BLaER1 treated with 17β-estradiol and CSF1 and Interleukin-3, amounts not matched to agents 10 nM and 100 nM (cell line): ENCODE results near the gene REPIN1.

Experiments
- H3K27ac ChIP-seq, 11 experiments: shearing (Covaris generic); formaldehyde crosslinking; 2 replicates each; pipeline ENCODE4 v1.8.1; 2022
- H3K27me3 ChIP-seq, 11 experiments: shearing (Covaris generic); formaldehyde crosslinking; 2 replicates each; pipeline ENCODE4 v1.8.1; 2022
- H3K36me3 ChIP-seq, 11 experiments: shearing (Covaris generic); formaldehyde crosslinking; 2 replicates each; pipeline ENCODE4 v1.8.1; 2022
- H3K4me1 ChIP-seq, 10 experiments: shearing (Covaris generic); formaldehyde crosslinking; 2 replicates each; pipeline ENCODE4 v1.8.1; 2022
- H3K4me2 ChIP-seq, 11 experiments: shearing (Covaris generic); formaldehyde crosslinking; 2 replicates each; pipeline ENCODE4 v1.8.1; 2022
- H3K4me3 ChIP-seq, 10 experiments: shearing (Covaris generic); formaldehyde crosslinking; 2 replicates each; pipeline ENCODE4 v1.8.1; 2022
- H3K9ac ChIP-seq, 11 experiments: shearing (Covaris generic); formaldehyde crosslinking; 2 replicates each; pipeline ENCODE4 v1.8.1; 2022
- H3K9me3 ChIP-seq, 11 experiments: shearing (Covaris generic); formaldehyde crosslinking; replicated peaks in 1 of 11; 2 replicates each; pipeline ENCODE4 v1.8.1; 2022
- H4K20me1 ChIP-seq, 11 experiments: shearing (Covaris generic); formaldehyde crosslinking; 2 replicates each; pipeline ENCODE4 v1.8.1; 2022
- Cebpa-rat ChIP-seq, 11 experiments: shearing (Covaris generic); IDR thresholded peaks; 2 replicates each; pipeline ENCODE4 v1.8.1; 2022

The REPIN1 gene

GRCh38 chr7:150390205-150390604 lies 21.6 kb downstream of the REPIN1 start:
- no peak overlapping the region for H3K4me2 ChIP-seq
- H3K36me3 ChIP-seq: peaks cover 9 to 52% (median 39%) of the 10 kb centered on the region in 11 experiments; a peak in 20 of 22 replicates
- H3K9me3 ChIP-seq: no peaks in the 10 kb centered on the region
- H4K20me1 ChIP-seq: peaks cover 0 to 4% (median 0%) of the 10 kb centered on the region in 11 experiments; a peak in 4 of 22 replicates
- no peak overlapping the region for H3K27ac ChIP-seq
- no peak overlapping the region for H3K4me3 ChIP-seq
- H3K27me3 ChIP-seq: no peaks in the 10 kb centered on the region
- H3K4me1 ChIP-seq: peaks cover 0 to 5% (median 3%) of the 10 kb centered on the region in 10 experiments; a peak in 10 of 20 replicates
- no peak for TF ChIP-seq Cebpa-rat (IDR thresholded peaks at IDR 0.05)
- H3K9ac ChIP-seq: no peak overlapping the region

- no peaks in the 10 kb centered on the region for H3K27me3 ChIP-seq
- peaks cover 0 to 15% (median 0%) of the 10 kb centered on the region in 11 experiments; a peak in 4 of 22 replicates for H4K20me1 ChIP-seq
- no peak for TF ChIP-seq Cebpa-rat (IDR thresholded peaks at IDR 0.05)
- H3K9ac ChIP-seq: no peak overlapping the region
- no peaks in the 10 kb centered on the region for H3K9me3 ChIP-seq
- peaks cover 28 to 60% (median 55%) of the 10 kb centered on the region in 11 experiments for H3K36me3 ChIP-seq
- H3K4me2 ChIP-seq: no peak overlapping the region
- H3K27ac ChIP-seq: no peak overlapping the region
- H3K4me3 ChIP-seq: no peak overlapping the region
- peaks cover 0 to 4% (median 0%) of the 10 kb centered on the region in 10 experiments; a peak in 4 of 20 replicates for H3K4me1 ChIP-seq
Observed at GRCh38 chr7:150393325-150393724, 24.7 kb downstream of the REPIN1 start.

- H3K27me3 ChIP-seq: no peaks in the 10 kb centered on the region
- H3K4me2 ChIP-seq: no peak overlapping the region
- H3K27ac ChIP-seq: no peak overlapping the region
- no peaks in the 10 kb centered on the region for H3K9me3 ChIP-seq
- no peak for TF ChIP-seq Cebpa-rat (IDR thresholded peaks at IDR 0.05)
- H4K20me1 ChIP-seq: peaks cover 0 to 16% (median 0%) of the 10 kb centered on the region in 11 experiments; a peak in 4 of 22 replicates
- H3K9ac ChIP-seq: peak overlapping the region in 1 of 11 experiments; percentile 24; a peak in 1 of 22 replicates
- H3K36me3 ChIP-seq: peaks cover 21 to 46% (median 37%) of the 10 kb centered on the region in 11 experiments
- H3K4me3 ChIP-seq: no peak overlapping the region
- peaks cover 5 to 14% (median 8%) of the 10 kb centered on the region in 10 experiments; a peak in 18 of 20 replicates for H3K4me1 ChIP-seq
Observed at GRCh38 chr7:150396426-150396825, 27.8 kb downstream of the REPIN1 start.

- Histone ChIP-seq H3K9me3 (no peaks in the 10 kb centered on the region), H3K9ac (no peak overlapping the region), H3K27ac (no peak overlapping the region), H3K36me3 (peaks cover 21 to 46% (median 37%) of the 10 kb centered on the region in 11 experiments), H3K4me1 (peaks cover 8 to 18% (median 12%) of the 10 kb centered on the region in 10 experiments; a peak in 18 of 20 replicates), H3K4me3 (no peak overlapping the region), H4K20me1 (peaks cover 0 to 16% (median 0%) of the 10 kb centered on the region in 11 experiments; a peak in 4 of 22 replicates), H3K4me2 (no peak overlapping the region), H3K27me3 (no peaks in the 10 kb centered on the region)
- TF ChIP-seq Cebpa-rat (IDR thresholded peaks at IDR 0.05): no peak
Observed at GRCh38 chr7:150396851-150397260, 28.2 kb downstream of the REPIN1 start.

GRCh38 chr7:150397346-150398107 lies 28.9 kb downstream of the REPIN1 start:
- H3K36me3 ChIP-seq: peaks cover 21 to 46% (median 36%) of the 10 kb centered on the region in 11 experiments
- peaks cover 0 to 16% (median 0%) of the 10 kb centered on the region in 11 experiments; a peak in 4 of 22 replicates for H4K20me1 ChIP-seq
- H3K4me1 ChIP-seq: peaks cover 9 to 21% (median 17%) of the 10 kb centered on the region in 10 experiments; a peak in 18 of 20 replicates
- H3K27ac ChIP-seq: no peak overlapping the region
- no peaks in the 10 kb centered on the region for H3K27me3 ChIP-seq
- H3K9me3 ChIP-seq: no peaks in the 10 kb centered on the region
- H3K4me3 ChIP-seq: no peak overlapping the region
- no peak for TF ChIP-seq Cebpa-rat (IDR thresholded peaks at IDR 0.05)
- no peak overlapping the region for H3K4me2 ChIP-seq
- H3K9ac ChIP-seq: no peak overlapping the region

GRCh38 chr7:150398108-150398964 lies 29.7 kb downstream of the REPIN1 start:
- no peak overlapping the region for H3K9ac ChIP-seq
- H3K36me3 ChIP-seq: peaks cover 21 to 41% (median 36%) of the 10 kb centered on the region in 11 experiments
- H3K4me3 ChIP-seq: no peak overlapping the region
- no peaks in the 10 kb centered on the region for H3K9me3 ChIP-seq
- peaks cover 12 to 29% (median 25%) of the 10 kb centered on the region in 10 experiments for H3K4me1 ChIP-seq
- H3K27ac ChIP-seq: no peak overlapping the region
- H3K27me3 ChIP-seq: no peaks in the 10 kb centered on the region
- no peak overlapping the region for H3K4me2 ChIP-seq
- TF ChIP-seq Cebpa-rat (IDR thresholded peaks at IDR 0.05): no peak
- peaks cover 0 to 16% (median 0%) of the 10 kb centered on the region in 11 experiments; a peak in 4 of 22 replicates for H4K20me1 ChIP-seq

- Histone ChIP-seq H3K36me3 (peaks cover 21 to 40% (median 36%) of the 10 kb centered on the region in 11 experiments), H4K20me1 (peaks cover 0 to 12% (median 0%) of the 10 kb centered on the region in 11 experiments; a peak in 4 of 22 replicates), H3K4me3 (no peak overlapping the region), H3K27ac (no peak overlapping the region), H3K9me3 (no peaks in the 10 kb centered on the region), H3K9ac (peak overlapping the region in 2 of 11 experiments; percentile 27 to 28; a peak in 1 of 22 replicates), H3K4me1 (peaks cover 18 to 35% (median 31%) of the 10 kb centered on the region in 10 experiments), H3K4me2 (no peak overlapping the region), H3K27me3 (no peaks in the 10 kb centered on the region)
- TF ChIP-seq Cebpa-rat (IDR thresholded peaks at IDR 0.05): no peak
Observed at GRCh38 chr7:150398965-150399320, 30.3 kb downstream of the REPIN1 start.

GRCh38 chr7:150399421-150400007 lies 30.9 kb downstream of the REPIN1 start:
- Histone ChIP-seq H3K27me3 (no peaks in the 10 kb centered on the region), H3K27ac (no peak overlapping the region), H3K4me2 (no peak overlapping the region), H3K4me1 (peaks cover 24 to 41% (median 36%) of the 10 kb centered on the region in 10 experiments), H3K9ac (peak overlapping the region in 1 of 11 experiments; percentile 27; a peak in 1 of 22 replicates), H3K36me3 (peaks cover 21 to 40% (median 36%) of the 10 kb centered on the region in 11 experiments), H3K9me3 (no peaks in the 10 kb centered on the region), H3K4me3 (no peak overlapping the region), H4K20me1 (peaks cover 0 to 12% (median 0%) of the 10 kb centered on the region in 11 experiments; a peak in 4 of 22 replicates)
- TF ChIP-seq Cebpa-rat (IDR thresholded peaks at IDR 0.05): no peak
